Dendritic cell treated with granulocyte-macrophage colony-stimulating factor and Interleukin-4, amounts not matched to agents 40 ng/mL and 50 ng/mL, for 4 days (primary cell): ENCODE measurements around the gene ANKRD44.

Experiments used
- H3K27ac Mint-ChIP-seq: one replicate; pipeline ENCODE4 v1.8.0; 2022; ENCODE audit warnings: mild to moderate bottlenecking, mixed read lengths
- H3K27me3 Mint-ChIP-seq: one replicate; pipeline ENCODE4 v1.8.0; 2022; ENCODE audit warnings: mild to moderate bottlenecking, mixed read lengths
- H3K36me3 Mint-ChIP-seq: one replicate; pipeline ENCODE4 v1.8.0; 2022; ENCODE audit warnings: low read depth, mixed read lengths
- H3K4me1 Mint-ChIP-seq: one replicate; pipeline ENCODE4 v1.8.0; 2022; ENCODE audit warnings: low read depth, mixed read lengths
- H3K4me3 Mint-ChIP-seq: one replicate; pipeline ENCODE4 v1.8.0; 2022; ENCODE audit warnings: mild to moderate bottlenecking, moderate library complexity, mixed read lengths
- H3K9me3 Mint-ChIP-seq: one replicate; pipeline ENCODE4 v1.8.0; 2022; ENCODE audit warnings: mixed read lengths
- intact Hi-C: fragments of 100-400 bp; cut with micrococcal nuclease; formaldehyde crosslinking; loops from one replicate; pipeline ENCODE4 v1.15.0; 2022

Gene ANKRD44

DNA sequence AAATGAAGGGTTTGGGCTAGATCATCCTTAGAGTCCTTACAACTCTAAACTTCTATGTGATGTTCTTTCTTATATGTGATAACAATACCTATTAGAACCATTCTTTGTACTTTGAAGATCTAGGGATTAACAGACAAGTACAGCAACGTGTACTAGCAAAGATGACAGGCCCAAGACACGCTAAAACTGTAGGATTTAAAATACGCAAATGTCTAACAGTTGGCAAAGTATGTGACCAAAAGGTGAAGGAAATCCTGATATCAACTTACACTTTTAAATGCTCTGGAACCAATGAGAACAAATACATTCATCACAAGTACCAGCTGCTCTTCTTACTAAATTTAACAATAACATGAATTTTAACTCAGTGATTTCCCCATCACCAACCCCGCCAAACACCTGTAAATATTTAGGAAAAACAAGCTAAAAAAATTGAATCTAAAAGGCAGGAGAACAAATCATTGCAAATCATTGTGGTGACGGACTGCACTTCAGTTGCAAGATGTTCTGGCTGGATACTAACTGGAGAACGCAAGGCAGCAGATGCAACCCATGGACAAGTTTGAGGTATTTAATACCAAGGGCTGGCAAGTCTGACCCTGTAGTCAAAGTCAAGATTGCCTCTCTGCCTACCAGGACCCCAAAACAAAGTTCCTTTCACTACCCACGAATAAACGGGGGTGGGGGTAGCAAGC lies 1.4 kb downstream of the ANKRD44 start:
- peaks cover 57% of the 10 kb centered on the region for H3K4me1 Mint-ChIP-seq
- H3K27me3 Mint-ChIP-seq = peaks cover 1% of the 10 kb centered on the region

DNA sequence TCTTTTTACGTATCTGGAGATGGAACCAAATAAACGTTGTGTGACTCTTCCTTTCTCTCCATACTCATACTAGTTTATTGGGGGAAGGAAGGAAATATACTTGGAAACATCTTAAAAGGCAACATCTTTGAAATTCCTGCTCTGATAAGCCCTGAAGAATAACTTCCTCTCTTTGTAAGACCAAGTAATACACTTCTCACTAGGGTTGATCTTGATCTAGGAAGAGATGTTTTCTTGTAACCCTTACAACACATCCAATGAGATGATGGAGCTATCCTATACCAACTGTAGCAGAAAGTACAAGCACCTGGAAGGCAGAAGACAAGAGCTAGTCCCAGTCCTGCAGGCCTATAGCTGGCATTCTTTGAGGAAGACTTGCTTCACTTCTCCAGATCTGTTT lies 2.0 kb downstream of the ANKRD44 start:
- no peaks in the 10 kb centered on the region for H3K9me3 Mint-ChIP-seq
- H3K27ac Mint-ChIP-seq = peak overlapping the region; percentile 95
- peak overlapping the region; percentile 92 for H3K4me3 Mint-ChIP-seq
- peaks cover 57% of the 10 kb centered on the region for H3K4me1 Mint-ChIP-seq
- peaks cover 1% of the 10 kb centered on the region for H3K27me3 Mint-ChIP-seq
- intact Hi-C loops = loop anchor here (5.0 kb wide), 1 partner anchor 51 kb away; no protein-coding TSS in a partner anchor
- peaks cover 27% of the 10 kb centered on the region for H3K36me3 Mint-ChIP-seq

More for the DNA sequence above, 1.4 kb downstream of the ANKRD44 start:
- intact Hi-C loops = loop anchor here (5.0 kb wide), 1 partner anchor 52 kb away; no protein-coding TSS in a partner anchor
- no peaks in the 10 kb centered on the region for H3K9me3 Mint-ChIP-seq
- H3K27ac Mint-ChIP-seq = peak overlapping the region; percentile 95
- peaks cover 27% of the 10 kb centered on the region for H3K36me3 Mint-ChIP-seq
- H3K4me3 Mint-ChIP-seq = peak overlapping the region; percentile 92

DNA sequence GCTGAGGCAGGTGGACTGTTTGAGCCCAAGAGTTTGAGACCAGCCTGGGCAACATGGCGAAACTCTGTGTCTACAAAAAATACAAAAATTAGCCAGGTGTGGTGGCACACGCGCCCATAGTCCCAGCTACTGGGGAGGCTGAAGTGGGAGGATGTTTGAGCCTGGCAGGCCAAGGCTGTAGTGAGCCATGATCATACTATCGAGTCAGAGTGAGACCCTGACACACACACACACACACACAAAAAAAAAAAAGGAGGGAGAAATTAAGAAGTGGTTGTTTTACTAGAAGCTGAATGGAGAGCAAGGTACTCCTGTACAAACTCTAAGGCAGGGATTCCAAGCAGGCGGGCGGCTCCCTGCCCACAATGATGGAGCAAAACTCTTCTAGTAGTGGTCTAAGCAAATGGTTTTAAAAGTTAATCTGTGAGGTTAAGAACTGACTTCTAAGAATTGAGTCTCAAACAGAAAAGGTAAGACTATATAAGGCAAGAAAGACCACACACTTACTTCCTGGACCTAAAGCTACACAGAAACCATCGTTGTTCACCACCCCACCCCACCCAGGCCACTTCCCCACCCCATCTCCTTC lies 2.6 kb downstream of the ANKRD44 start:
- intact Hi-C loops = loop anchor here (5.0 kb wide), 1 partner anchor 51 kb away; no protein-coding TSS in a partner anchor
- H3K4me3 Mint-ChIP-seq = peak overlapping the region; percentile 92
- H3K27me3 Mint-ChIP-seq = peaks cover 1% of the 10 kb centered on the region
- H3K36me3 Mint-ChIP-seq = peaks cover 30% of the 10 kb centered on the region
- H3K27ac Mint-ChIP-seq = peak overlapping the region; percentile 95
- H3K9me3 Mint-ChIP-seq = no peaks in the 10 kb centered on the region
- H3K4me1 Mint-ChIP-seq = peaks cover 60% of the 10 kb centered on the region

DNA sequence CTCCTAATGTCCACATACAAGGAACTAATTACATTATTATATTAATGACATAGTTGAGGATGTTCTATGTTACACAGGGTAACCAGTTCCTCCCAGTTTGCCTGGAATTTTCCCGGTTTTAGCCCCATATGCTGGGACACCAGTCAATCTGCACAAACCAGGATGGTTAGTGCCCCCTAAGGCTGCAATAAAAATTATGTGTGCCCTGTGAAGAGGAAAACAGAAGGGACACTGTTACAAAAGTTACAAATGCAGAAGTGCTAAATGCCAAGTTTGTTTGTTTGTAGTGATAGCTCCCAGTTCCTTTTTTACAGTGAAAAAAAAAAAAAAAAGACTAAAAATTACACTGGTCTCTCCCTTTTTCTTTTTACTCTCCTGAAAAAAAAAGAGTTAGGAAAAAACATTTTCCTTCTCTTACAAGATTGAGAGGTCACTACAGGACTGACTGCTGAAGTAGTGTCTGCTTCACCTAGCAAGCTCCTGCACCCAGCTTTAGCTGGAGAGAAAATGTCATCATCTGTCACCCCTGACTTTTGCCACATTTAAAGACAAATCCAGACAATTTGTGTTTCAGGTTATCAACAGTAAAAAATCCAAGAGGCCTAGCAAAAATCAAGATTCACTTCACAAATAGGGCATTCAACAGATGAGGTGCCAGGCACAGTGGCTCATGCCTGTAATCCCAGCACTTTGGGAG lies 3.2 kb downstream of the ANKRD44 start:
- Mint-ChIP-seq H3K27me3 (peaks cover 1% of the 10 kb centered on the region), H3K36me3 (peaks cover 37% of the 10 kb centered on the region), H3K4me1 (peaks cover 67% of the 10 kb centered on the region), H3K27ac (peak overlapping the region; percentile 95), H3K4me3 (peak overlapping the region; percentile 92), H3K9me3 (no peaks in the 10 kb centered on the region)
- intact Hi-C loops = loop anchor here (5.0 kb wide), 1 partner anchor 50 kb away; no protein-coding TSS in a partner anchor

DNA sequence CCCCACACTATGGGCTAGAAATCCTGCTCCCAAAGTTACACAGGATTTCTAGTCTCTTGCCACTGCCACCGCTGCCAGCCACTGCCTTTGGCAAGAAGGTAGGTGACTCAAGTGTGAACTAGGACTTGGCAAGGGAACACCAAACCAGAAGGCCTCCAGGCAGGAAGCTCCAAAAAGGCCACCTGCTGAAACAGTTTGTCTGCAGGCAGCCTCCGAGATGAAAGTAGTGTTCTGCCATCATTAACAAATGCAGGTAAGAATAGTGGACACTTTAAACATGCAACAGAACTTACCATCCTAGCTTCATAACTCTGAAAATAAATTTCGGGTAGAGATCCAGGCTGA lies 3.9 kb downstream of the ANKRD44 start:
- intact Hi-C loops = loop anchor here (5.0 kb wide), 1 partner anchor 49 kb away; no protein-coding TSS in a partner anchor
- H3K36me3 Mint-ChIP-seq = peaks cover 44% of the 10 kb centered on the region
- H3K27ac Mint-ChIP-seq = peak overlapping the region; percentile 95
- H3K4me3 Mint-ChIP-seq = peak overlapping the region; percentile 2
- H3K27me3 Mint-ChIP-seq = peaks cover under 1% of the 10 kb centered on the region
- H3K4me1 Mint-ChIP-seq = peaks cover 70% of the 10 kb centered on the region
- H3K9me3 Mint-ChIP-seq = no peaks in the 10 kb centered on the region

DNA sequence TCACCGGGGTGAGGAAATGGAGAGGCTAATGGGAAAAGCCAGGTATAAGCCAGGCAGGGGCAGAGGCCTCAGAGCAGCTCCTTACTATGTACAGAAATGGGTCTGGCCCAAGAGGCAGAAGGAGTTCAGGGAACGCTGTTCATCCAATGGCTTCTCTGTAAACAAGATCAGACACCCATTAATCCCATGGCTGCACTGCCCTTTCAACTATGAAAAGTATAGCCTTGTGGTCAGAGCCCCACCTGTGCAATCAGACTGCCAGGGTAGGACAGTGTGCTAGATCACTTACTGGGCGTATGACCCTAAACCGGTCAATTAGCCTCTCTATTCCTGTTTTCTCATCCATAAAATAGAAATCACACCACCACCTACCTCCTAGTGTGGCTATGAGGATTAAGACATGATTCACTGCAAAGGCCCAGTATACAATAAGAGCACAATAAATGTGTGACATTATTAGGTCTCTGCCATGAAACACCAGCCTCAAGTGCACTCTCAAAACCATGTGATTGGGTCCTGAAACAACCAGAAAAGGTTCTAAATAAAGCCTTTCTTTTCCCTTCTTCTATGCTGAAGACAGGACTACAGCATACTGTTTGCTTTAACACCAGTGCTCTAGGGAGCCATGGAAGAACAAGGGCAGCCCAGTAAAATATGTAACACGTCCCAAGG lies 4.4 kb downstream of the ANKRD44 start:
- Mint-ChIP-seq H3K36me3 (peaks cover 49% of the 10 kb centered on the region), H3K27ac (peak overlapping the region; percentile 95), H3K4me1 (peaks cover 69% of the 10 kb centered on the region), H3K27me3 (no peaks in the 10 kb centered on the region), H3K9me3 (no peaks in the 10 kb centered on the region), H3K4me3 (peak overlapping the region; percentile 4)
- intact Hi-C loops = loop anchor here (5.0 kb wide), 1 partner anchor 49 kb away; no protein-coding TSS in a partner anchor

DNA sequence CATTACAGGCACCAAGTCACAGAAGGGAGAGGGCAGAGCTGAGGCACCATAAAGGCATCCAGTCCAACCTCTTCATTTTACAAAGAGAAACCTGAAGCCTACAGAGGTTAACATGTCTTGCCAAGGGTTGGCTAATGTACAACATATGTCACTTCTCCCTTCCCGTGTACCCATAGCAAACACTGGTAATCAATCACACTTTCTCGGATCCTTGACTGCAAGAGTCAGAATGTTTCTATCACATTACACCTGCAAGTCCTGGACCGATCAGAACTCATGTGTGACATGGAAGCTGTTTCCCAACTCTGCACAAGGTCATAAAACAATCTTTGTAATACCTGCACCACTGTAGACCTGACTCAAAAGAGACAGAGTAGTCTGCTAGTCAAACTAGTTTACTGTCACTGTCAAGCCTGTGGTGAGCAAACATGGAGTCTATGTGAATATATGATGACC lies 6.0 kb downstream of the ANKRD44 start:
- Mint-ChIP-seq H3K4me3 (no peak overlapping the region), H3K9me3 (no peaks in the 10 kb centered on the region), H3K36me3 (peaks cover 51% of the 10 kb centered on the region), H3K27me3 (no peaks in the 10 kb centered on the region), H3K27ac (peak overlapping the region; percentile 95), H3K4me1 (peaks cover 77% of the 10 kb centered on the region)
- intact Hi-C loops = loop anchor here (5.0 kb wide), 1 partner anchor 47 kb away; no protein-coding TSS in a partner anchor

DNA sequence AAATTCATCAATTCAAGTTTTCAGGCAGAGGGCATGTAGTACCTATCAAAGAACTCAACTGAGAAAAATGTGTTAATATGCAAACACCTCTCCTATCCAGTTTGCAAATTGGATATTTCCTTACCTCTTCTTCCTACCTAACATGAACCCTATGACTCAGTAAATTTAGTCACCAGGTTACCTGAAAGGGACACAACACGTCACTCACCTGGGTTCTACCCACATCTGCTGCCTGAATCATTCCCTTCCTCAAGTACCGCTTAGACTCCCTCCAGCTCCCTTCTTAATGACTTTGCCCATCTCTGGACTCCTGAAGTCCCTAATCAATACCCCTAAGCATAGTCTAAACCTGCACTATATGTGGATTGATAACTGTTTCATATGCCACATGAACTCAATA lies 10.4 kb downstream of the ANKRD44 start:
- peaks cover 61% of the 10 kb centered on the region for H3K36me3 Mint-ChIP-seq
- H3K4me1 Mint-ChIP-seq = peaks cover 72% of the 10 kb centered on the region
- H3K27me3 Mint-ChIP-seq = no peaks in the 10 kb centered on the region
- H3K4me3 Mint-ChIP-seq = no peak overlapping the region
- intact Hi-C loops = no loop called here
- H3K27ac Mint-ChIP-seq = no peak overlapping the region
- H3K9me3 Mint-ChIP-seq = no peaks in the 10 kb centered on the region

DNA sequence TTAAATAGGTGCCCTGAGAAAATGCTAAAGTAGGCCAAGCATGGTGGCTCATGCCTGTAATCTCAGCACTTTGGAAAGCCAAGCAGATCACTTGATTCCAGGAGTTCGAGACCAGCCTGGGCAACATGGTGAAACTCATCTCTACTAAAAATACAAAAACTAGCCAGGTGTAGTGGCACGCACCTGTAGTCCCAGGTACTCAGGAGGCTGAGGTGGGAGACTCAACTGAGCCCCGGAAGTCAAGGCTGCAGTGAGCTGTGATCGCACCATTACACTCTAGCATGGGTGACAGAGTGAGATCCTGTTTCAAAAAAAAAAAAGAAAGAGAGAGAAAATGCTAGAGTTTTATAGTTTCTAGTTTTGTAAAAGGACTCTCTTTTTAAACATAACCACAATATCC lies 12.0 kb downstream of the ANKRD44 start:
- H3K36me3 Mint-ChIP-seq = peaks cover 67% of the 10 kb centered on the region
- peaks cover 78% of the 10 kb centered on the region for H3K4me1 Mint-ChIP-seq
- H3K4me3 Mint-ChIP-seq = no peak overlapping the region
- no peaks in the 10 kb centered on the region for H3K9me3 Mint-ChIP-seq
- intact Hi-C loops = no loop called here
- H3K27me3 Mint-ChIP-seq = no peaks in the 10 kb centered on the region
- peak overlapping the region; percentile 51 for H3K27ac Mint-ChIP-seq

DNA sequence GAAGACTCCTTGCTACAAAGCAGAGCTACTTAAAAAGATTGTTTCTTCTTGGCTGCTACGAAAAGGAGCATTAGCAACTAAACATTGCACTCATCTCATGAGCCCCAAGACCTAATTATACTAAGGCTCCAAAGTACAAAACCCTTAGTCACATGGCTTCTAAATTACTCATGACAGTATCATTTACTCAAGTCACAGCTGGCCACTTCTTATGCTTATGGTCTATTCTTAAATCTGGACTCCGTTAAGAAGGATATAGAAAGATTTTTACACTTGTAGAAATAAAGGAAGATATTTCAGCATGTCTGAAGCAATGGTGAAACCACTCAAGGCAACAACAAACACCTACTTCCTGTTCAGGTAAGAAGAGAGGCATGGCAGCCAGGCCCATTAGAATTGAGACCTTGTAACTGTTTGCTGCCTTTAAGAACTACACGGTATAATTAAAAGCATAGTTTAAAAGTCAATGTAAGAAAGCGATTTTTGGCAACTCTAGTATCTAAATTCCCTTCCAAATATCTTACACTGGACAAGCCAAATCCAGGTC lies 12.7 kb downstream of the ANKRD44 start:
- Mint-ChIP-seq H3K4me1 (peaks cover 80% of the 10 kb centered on the region), H3K9me3 (no peaks in the 10 kb centered on the region), H3K27me3 (no peaks in the 10 kb centered on the region), H3K36me3 (peaks cover 62% of the 10 kb centered on the region), H3K27ac (peak overlapping the region; percentile 51), H3K4me3 (no peak overlapping the region)
- intact Hi-C loops = no loop called here

DNA sequence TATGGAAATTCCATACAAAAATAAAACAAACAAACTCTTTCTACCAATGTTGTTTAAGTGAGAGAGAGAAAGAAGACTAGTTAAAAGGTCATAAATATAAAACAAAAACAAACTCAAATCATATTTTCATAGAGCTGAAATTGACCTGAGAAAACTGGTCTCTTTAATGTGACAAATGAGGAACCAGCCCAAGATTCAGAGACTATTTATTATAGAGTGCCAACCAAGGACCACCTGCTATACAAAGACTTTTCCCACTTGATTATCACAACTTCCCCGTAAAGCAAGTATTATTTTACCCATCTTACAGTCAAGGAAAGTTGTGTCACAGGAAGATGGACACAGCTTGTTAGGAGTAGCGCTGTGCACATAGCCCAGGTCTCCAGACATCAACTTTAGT lies 13.3 kb downstream of the ANKRD44 start:
- intact Hi-C loops = no loop called here
- Mint-ChIP-seq H3K4me3 (peak overlapping the region; percentile 42), H3K36me3 (peaks cover 56% of the 10 kb centered on the region), H3K27ac (peak overlapping the region; percentile 85), H3K4me1 (peaks cover 80% of the 10 kb centered on the region), H3K9me3 (no peaks in the 10 kb centered on the region), H3K27me3 (no peaks in the 10 kb centered on the region)

DNA sequence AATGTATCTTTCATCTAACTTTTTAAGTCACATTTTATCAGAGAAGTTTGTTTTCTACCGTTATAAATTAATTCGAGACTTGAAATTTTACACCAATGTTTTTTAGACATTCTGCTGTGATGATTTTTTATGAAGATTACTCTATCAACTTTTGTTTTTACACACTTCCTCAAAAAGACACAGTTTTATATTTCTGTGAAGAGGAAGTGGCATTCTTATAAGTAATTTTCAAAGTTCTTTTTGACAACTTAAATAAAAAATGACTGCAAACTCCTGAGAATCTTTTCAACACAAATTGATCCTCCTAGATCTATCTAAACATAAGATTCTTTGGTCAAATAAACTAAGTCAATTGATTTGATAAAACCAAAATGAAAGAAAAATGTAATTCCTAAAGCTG lies 13.7 kb downstream of the ANKRD44 start:
- Mint-ChIP-seq H3K4me1 (peaks cover 77% of the 10 kb centered on the region), H3K27me3 (no peaks in the 10 kb centered on the region), H3K4me3 (peak overlapping the region; percentile 44), H3K9me3 (no peaks in the 10 kb centered on the region), H3K27ac (peak overlapping the region; percentile 85), H3K36me3 (peaks cover 56% of the 10 kb centered on the region)
- intact Hi-C loops = no loop called here

DNA sequence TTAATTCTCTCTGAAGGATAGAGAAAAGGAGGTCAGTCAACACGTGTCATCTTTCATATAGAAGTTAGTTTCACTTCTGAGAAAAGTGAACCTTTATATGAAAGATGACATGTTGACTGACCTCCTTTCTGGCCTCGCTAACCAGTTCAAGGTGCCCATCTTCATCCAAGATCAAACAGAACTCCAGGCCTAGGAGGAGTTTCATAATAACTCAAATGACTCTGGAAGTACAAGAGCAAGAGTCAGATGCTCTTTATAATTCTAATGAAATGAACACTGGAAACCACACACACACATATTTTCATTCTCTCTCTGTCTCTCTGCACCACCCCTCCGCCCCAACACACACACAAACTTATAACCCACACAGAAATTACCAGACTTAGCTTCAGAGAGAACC lies 16.3 kb downstream of the ANKRD44 start:
- Mint-ChIP-seq H3K27me3 (no peaks in the 10 kb centered on the region), H3K4me3 (no peak overlapping the region), H3K36me3 (peaks cover 47% of the 10 kb centered on the region), H3K27ac (peak overlapping the region; percentile 67), H3K4me1 (peaks cover 67% of the 10 kb centered on the region), H3K9me3 (no peaks in the 10 kb centered on the region)
- intact Hi-C loops = no loop called here
